Fibroblast of the aortic adventitia (primary cell): ENCODE data around the gene ERC1. TPM values are rescaled to one million over a fixed set of nuclear protein-coding genes. Genes with fewer than 3 reads are reported as not detected.

Source experiments
- DNase-seq: peaks from one replicate; pipeline ENCODE4 v3.0.0-alpha.2; 2010; ENCODE audit warnings: low read depth
- H3K4me3 ChIP-seq: 2 replicates; pipeline ENCODE4 v1.5.1; 2011; ENCODE audit warnings: low read depth, mild to moderate bottlenecking, control low read depth, low read length, moderate library complexity
- CTCF ChIP-seq: IDR thresholded peaks from 2 replicates; pipeline ENCODE4 v1.5.1; 2011; ENCODE audit warnings: mild to moderate bottlenecking, low read length, control low read depth, inconsistent platforms; ENCODE audit not compliant: insufficient read depth
- total RNA-seq: library from RNA; depleted of rRNA; stranded (reverse); fragments of >200 nt; gene quantifications from 2 replicates; pipeline ENCODE4 v1.2.3, GENCODE V29; 2012; ENCODE audit warnings: low replicate concordance

Gene ERC1
- total RNA-seq, 1 donor: 50.9 TPM

GRCh38 chr12:1435044-1435443 lies 444.0 kb downstream of the ERC1 start:
- no peak for DNase-seq
- TF ChIP-seq CTCF: no peak
- H3K4me3 ChIP-seq: no peak overlapping the region

GRCh38 chr12:1435456-1435855 lies 444.4 kb downstream of the ERC1 start:
- H3K4me3 ChIP-seq: no peak overlapping the region
- peak; percentile 39 for DNase-seq
- TF ChIP-seq CTCF: no peak

GRCh38 chr12:1436015-1436414 lies 445.0 kb downstream of the ERC1 start:
- H3K4me3 ChIP-seq: no peak overlapping the region
- no peak for DNase-seq
- TF ChIP-seq CTCF: no peak

- no peak overlapping the region for H3K4me3 ChIP-seq
- TF ChIP-seq CTCF: no peak
- DNase-seq: no peak
Observed at GRCh38 chr12:1436981-1437380, 446.0 kb downstream of the ERC1 start.

- no peak overlapping the region for H3K4me3 ChIP-seq
- no peak for TF ChIP-seq CTCF
- DNase-seq: no peak
Observed at GRCh38 chr12:1439201-1439600, 448.2 kb downstream of the ERC1 start.

GRCh38 chr12:1439687-1440086 lies 448.7 kb downstream of the ERC1 start:
- no peak overlapping the region for H3K4me3 ChIP-seq
- no peak for DNase-seq
- no peak for TF ChIP-seq CTCF

GRCh38 chr12:1443421-1444141 lies 452.6 kb downstream of the ERC1 start:
- no peak for TF ChIP-seq CTCF
- H3K4me3 ChIP-seq: peak overlapping the region; percentile 57
- DNase-seq: peak; percentile 89
